ENCODE measurements around the gene FAM219B.

FAM219B gene

GRCh38 chr15:74868059-74868458, 38.6 kb downstream of the FAM219B start:
- in situ Hi-C loops (cut with MboI; ENCODE audit: low sequenced_read_pairs, unreplicated experiment) = no loop called here

GRCh38 chr15:74867466-74868038, 39.1 kb downstream of the FAM219B start:
- TF ChIP-seq CTCF (IDR thresholded peaks at IDR 0.05; ENCODE audit: borderline replicate concordance, control extremely low read depth, extremely low read depth, insufficient read depth, missing control alignments) = no peak
- in situ Hi-C loops (cut with MboI; ENCODE audit: low sequenced_read_pairs, unreplicated experiment) = no loop called here
- no peak for DNase-seq (ENCODE audit: low spot score)

More at GRCh38 chr15:74868059-74868458, 38.6 kb downstream of the FAM219B start:
- no peak for TF ChIP-seq CTCF (IDR thresholded peaks at IDR 0.05; ENCODE audit: borderline replicate concordance, control extremely low read depth, extremely low read depth, insufficient read depth, missing control alignments)
- DNase-seq (ENCODE audit: low spot score) = no peak

- in situ Hi-C loops (cut with MboI; ENCODE audit: low sequenced_read_pairs, unreplicated experiment) = no loop called here
- no peak for TF ChIP-seq CTCF (IDR thresholded peaks at IDR 0.05; ENCODE audit: borderline replicate concordance, control extremely low read depth, extremely low read depth, insufficient read depth, missing control alignments)
- no peak for DNase-seq (ENCODE audit: low spot score)
Measured at GRCh38 chr15:74866090-74866489, 40.6 kb downstream of the FAM219B start.

GRCh38 chr15:74865316-74865715, 41.3 kb downstream of the FAM219B start:
- in situ Hi-C loops (cut with MboI; ENCODE audit: low sequenced_read_pairs, unreplicated experiment) = no loop called here
- no peak for TF ChIP-seq CTCF (IDR thresholded peaks at IDR 0.05; ENCODE audit: borderline replicate concordance, control extremely low read depth, extremely low read depth, insufficient read depth, missing control alignments)
- no peak for DNase-seq (ENCODE audit: low spot score)

- in situ Hi-C loops (cut with MboI; ENCODE audit: low sequenced_read_pairs, unreplicated experiment) = no loop called here
- no peak for TF ChIP-seq CTCF (IDR thresholded peaks at IDR 0.05; ENCODE audit: borderline replicate concordance, control extremely low read depth, extremely low read depth, insufficient read depth, missing control alignments)
- DNase-seq (ENCODE audit: low spot score) = no peak
Measured at GRCh38 chr15:74864296-74864695, 42.4 kb downstream of the FAM219B start.

GRCh38 chr15:74863239-74864056, 43.2 kb downstream of the FAM219B start:
- TF ChIP-seq CTCF (IDR thresholded peaks at IDR 0.05; ENCODE audit: borderline replicate concordance, control extremely low read depth, extremely low read depth, insufficient read depth, missing control alignments) = no peak
- no peak for DNase-seq (ENCODE audit: low spot score)
- in situ Hi-C loops (cut with MboI; ENCODE audit: low sequenced_read_pairs, unreplicated experiment) = no loop called here

Data from GM13976 (cell line).